Measurements from ENCODE around the gene FIGN.

The FIGN gene

GRCh38 chr2:163682695-163683094 lies 53.1 kb downstream of the FIGN start:
- no peak overlapping the region for H3K27ac ChIP-seq
- TF ChIP-seq, protein P1, sequence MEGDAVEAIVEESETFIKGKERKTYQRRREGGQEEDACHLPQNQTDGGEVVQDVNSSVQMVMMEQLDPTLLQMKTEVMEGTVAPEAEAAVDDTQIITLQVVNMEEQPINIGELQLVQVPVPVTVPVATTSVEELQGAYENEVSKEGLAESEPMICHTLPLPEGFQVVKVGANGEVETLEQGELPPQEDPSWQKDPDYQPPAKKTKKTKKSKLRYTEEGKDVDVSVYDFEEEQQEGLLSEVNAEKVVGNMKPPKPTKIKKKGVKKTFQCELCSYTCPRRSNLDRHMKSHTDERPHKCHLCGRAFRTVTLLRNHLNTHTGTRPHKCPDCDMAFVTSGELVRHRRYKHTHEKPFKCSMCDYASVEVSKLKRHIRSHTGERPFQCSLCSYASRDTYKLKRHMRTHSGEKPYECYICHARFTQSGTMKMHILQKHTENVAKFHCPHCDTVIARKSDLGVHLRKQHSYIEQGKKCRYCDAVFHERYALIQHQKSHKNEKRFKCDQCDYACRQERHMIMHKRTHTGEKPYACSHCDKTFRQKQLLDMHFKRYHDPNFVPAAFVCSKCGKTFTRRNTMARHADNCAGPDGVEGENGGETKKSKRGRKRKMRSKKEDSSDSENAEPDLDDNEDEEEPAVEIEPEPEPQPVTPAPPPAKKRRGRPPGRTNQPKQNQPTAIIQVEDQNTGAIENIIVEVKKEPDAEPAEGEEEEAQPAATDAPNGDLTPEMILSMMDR (conservative IDR thresholded peaks at IDR 0.05), result peak; percentile 12; the same call in 1 of the 2 replicates
- TF ChIP-seq ZFX (IDR thresholded peaks at IDR 0.05), result no peak

- no peak for TF ChIP-seq ZFX (IDR thresholded peaks at IDR 0.05)
- TF ChIP-seq, protein P1 (conservative IDR thresholded peaks at IDR 0.05), result no peak
- H3K27ac ChIP-seq, result no peak overlapping the region
Observed at GRCh38 chr2:163681745-163682144, 54.1 kb downstream of the FIGN start.

GRCh38 chr2:163675388-163675787 lies 60.4 kb downstream of the FIGN start:
- TF ChIP-seq, protein P1 (conservative IDR thresholded peaks at IDR 0.05), result no peak
- TF ChIP-seq ZFX (IDR thresholded peaks at IDR 0.05), result no peak
- no peak overlapping the region for H3K27ac ChIP-seq

- H3K27ac ChIP-seq, result no peak overlapping the region
- TF ChIP-seq ZFX (IDR thresholded peaks at IDR 0.05), result no peak
- TF ChIP-seq, protein P1 (conservative IDR thresholded peaks at IDR 0.05), result no peak
Observed at GRCh38 chr2:163673522-163673921, 62.3 kb downstream of the FIGN start.

DNA sequence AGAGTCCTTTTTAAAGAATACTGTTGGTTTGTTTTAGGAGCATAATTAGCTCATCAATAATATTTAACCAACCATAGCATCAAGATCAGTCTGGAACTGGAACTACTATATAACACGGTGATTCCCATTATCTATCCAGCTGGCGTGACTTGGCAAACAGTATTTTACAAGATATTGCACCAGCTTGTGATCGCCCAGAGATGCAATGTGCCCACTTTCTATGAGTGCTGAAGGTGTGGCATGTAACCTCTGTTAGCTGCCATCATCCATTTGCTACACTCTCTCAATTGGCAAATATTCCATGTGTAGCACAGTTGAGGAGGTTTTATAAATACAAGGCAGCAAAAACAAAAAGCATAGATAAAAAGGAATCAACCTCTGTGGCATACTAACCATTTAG lies 64.9 kb downstream of the FIGN start:
- TF ChIP-seq, protein P1 (conservative IDR thresholded peaks at IDR 0.05), result no peak
- TF ChIP-seq ZFX (IDR thresholded peaks at IDR 0.05), result no peak
- no peak overlapping the region for H3K27ac ChIP-seq

DNA sequence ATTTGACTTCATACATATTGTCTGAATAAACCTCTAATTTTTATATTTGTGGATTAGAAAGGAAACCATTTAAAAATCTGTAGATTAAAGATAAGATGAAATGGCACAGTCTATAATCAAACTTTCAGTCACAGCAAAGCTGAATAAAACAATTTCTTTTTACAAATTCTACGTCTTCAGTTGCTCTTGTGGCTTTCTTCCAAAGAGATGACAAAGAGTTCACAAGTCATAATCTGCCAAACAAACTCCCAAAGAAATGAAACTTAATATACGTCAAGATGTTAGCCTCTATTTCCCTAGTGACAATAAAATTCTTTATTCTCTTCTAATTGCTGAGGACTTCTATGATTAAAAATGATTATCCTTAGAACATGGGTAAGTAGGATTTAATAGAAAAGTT lies 66.3 kb downstream of the FIGN start:
- no peak for TF ChIP-seq ZFX (IDR thresholded peaks at IDR 0.05)
- TF ChIP-seq, protein P1 (conservative IDR thresholded peaks at IDR 0.05), result no peak

GRCh38 chr2:163667064-163667887 lies 68.5 kb downstream of the FIGN start:
- TF ChIP-seq ZFX (IDR thresholded peaks at IDR 0.05), result no peak
- TF ChIP-seq, protein P1 (conservative IDR thresholded peaks at IDR 0.05), result no peak
- no peak overlapping the region for H3K27ac ChIP-seq

More for the DNA sequence above, 66.3 kb downstream of the FIGN start:
- no peak overlapping the region for H3K27ac ChIP-seq
